ENCODE data around the gene FAM89B.

Gene FAM89B

GRCh38 chr11:65616575-65617001 lies 44.2 kb downstream of the FAM89B start:
- H3K9me3 ChIP-seq (ENCODE audit: insufficient read depth, low read length, severe bottlenecking): no peaks in the 10 kb centered on the region
- H3K9ac ChIP-seq (ENCODE audit: low read depth, low read length): peak overlapping the region; percentile 78
- peaks cover 71% of the 10 kb centered on the region for H3K36me3 ChIP-seq (ENCODE audit: insufficient read depth, low read length)
- H2AFZ ChIP-seq (ENCODE audit: low read depth, low read length): no peak overlapping the region
- peak overlapping the region; percentile 100 for H3K4me2 ChIP-seq (ENCODE audit: insufficient read depth, low read length)
- H3K27me3 ChIP-seq (ENCODE audit: insufficient read depth, low read length, poor library complexity): no peaks in the 10 kb centered on the region
- no peak for ATAC-seq (ENCODE audit: insufficient read depth, low read depth)
- H3K27ac ChIP-seq (ENCODE audit: low read length): peak overlapping the region; percentile 74
- peaks cover 52% of the 10 kb centered on the region for H3K4me1 ChIP-seq (ENCODE audit: insufficient read depth, low read length)
- H3K79me2 ChIP-seq (ENCODE audit: insufficient read depth, low read length): peaks cover 88% of the 10 kb centered on the region
- peaks cover 55% of the 10 kb centered on the region for H4K20me1 ChIP-seq (ENCODE audit: insufficient read depth, low read length)
- TF ChIP-seq EZH2 (IDR thresholded peaks at IDR 0.05; ENCODE audit: borderline replicate concordance, low read depth, low read length, severe bottlenecking) (no peak), CTCF (IDR thresholded peaks at IDR 0.05; ENCODE audit: borderline replicate concordance, extremely low read depth, low read length, poor library complexity, severe bottlenecking) (no peak)
- peak overlapping the region; percentile 59 to 97 for H3K4me3 ChIP-seq (ENCODE audit: low read depth in 1 of 2, low read length in 2 of 2)
- no peak for DNase-seq

- H3K4me2 ChIP-seq (ENCODE audit: insufficient read depth, low read length): peak overlapping the region; percentile 100
- H3K4me1 ChIP-seq (ENCODE audit: insufficient read depth, low read length): peaks cover 44% of the 10 kb centered on the region
- peak overlapping the region; percentile 59 to 97; a peak in 3 of 4 replicates for H3K4me3 ChIP-seq (ENCODE audit: low read depth in 1 of 2, low read length in 2 of 2)
- no peaks in the 10 kb centered on the region for H3K9me3 ChIP-seq (ENCODE audit: insufficient read depth, low read length, severe bottlenecking)
- H2AFZ ChIP-seq (ENCODE audit: low read depth, low read length): no peak overlapping the region
- H4K20me1 ChIP-seq (ENCODE audit: insufficient read depth, low read length): peaks cover 57% of the 10 kb centered on the region
- no peak for ATAC-seq (ENCODE audit: insufficient read depth, low read depth)
- peaks cover 72% of the 10 kb centered on the region for H3K36me3 ChIP-seq (ENCODE audit: insufficient read depth, low read length)
- DNase-seq: no peak
- TF ChIP-seq CTCF (IDR thresholded peaks at IDR 0.05; ENCODE audit: borderline replicate concordance, extremely low read depth, low read length, poor library complexity, severe bottlenecking) (no peak), EZH2 (IDR thresholded peaks at IDR 0.05; ENCODE audit: borderline replicate concordance, low read depth, low read length, severe bottlenecking) (no peak)
- H3K79me2 ChIP-seq (ENCODE audit: insufficient read depth, low read length): peaks cover 81% of the 10 kb centered on the region
- H3K27ac ChIP-seq (ENCODE audit: low read length): peak overlapping the region; percentile 74
- H3K27me3 ChIP-seq (ENCODE audit: insufficient read depth, low read length, poor library complexity): no peaks in the 10 kb centered on the region
- H3K9ac ChIP-seq (ENCODE audit: low read depth, low read length): peak overlapping the region; percentile 78
Measured at GRCh38 chr11:65617136-65617850, 45.0 kb downstream of the FAM89B start.

- Histone ChIP-seq H3K27me3 (ENCODE audit: insufficient read depth, low read length, poor library complexity) (no peaks in the 10 kb centered on the region), H3K9me3 (ENCODE audit: insufficient read depth, low read length, severe bottlenecking) (no peaks in the 10 kb centered on the region), H3K27ac (ENCODE audit: low read length) (no peak overlapping the region), H3K4me3 (ENCODE audit: low read depth in 1 of 2, low read length in 2 of 2) (no peak overlapping the region), H2AFZ (ENCODE audit: low read depth, low read length) (no peak overlapping the region), H4K20me1 (ENCODE audit: insufficient read depth, low read length) (peaks cover 61% of the 10 kb centered on the region), H3K4me1 (ENCODE audit: insufficient read depth, low read length) (peaks cover 36% of the 10 kb centered on the region), H3K9ac (ENCODE audit: low read depth, low read length) (no peak overlapping the region; the same call in 1 of the 2 replicates), H3K79me2 (ENCODE audit: insufficient read depth, low read length) (peaks cover 76% of the 10 kb centered on the region), H3K36me3 (ENCODE audit: insufficient read depth, low read length) (peaks cover 69% of the 10 kb centered on the region), H3K4me2 (ENCODE audit: insufficient read depth, low read length) (peak overlapping the region; percentile 100; the same call in 1 of the 2 replicates)
- no peak for ATAC-seq (ENCODE audit: insufficient read depth, low read depth)
- TF ChIP-seq EZH2 (IDR thresholded peaks at IDR 0.05; ENCODE audit: borderline replicate concordance, low read depth, low read length, severe bottlenecking): no peak
- TF ChIP-seq CTCF (IDR thresholded peaks at IDR 0.05; ENCODE audit: borderline replicate concordance, extremely low read depth, low read length, poor library complexity, severe bottlenecking): no peak
- DNase-seq: no peak
Measured at GRCh38 chr11:65617990-65618751, 45.8 kb downstream of the FAM89B start.

All from DND-41 (cell line).